Gastroesophageal sphincter (tissue), 3 donors: Measurements from ENCODE around the gene AP2A2.

ENCODE experiments used
- EP300 ChIP-seq: sonication (generic); formaldehyde crosslinking; IDR thresholded peaks from one replicate; pipeline ENCODE4 v1.6.1; 2017; ENCODE audit warnings: antibody characterized with exemption, mild to moderate bottlenecking
- TF ChIP-seq, protein P1 (sequence below), 4 experiments: fragments of 200-600 bp in 2 of 4; fragments of 450-650 bp in 2 of 4; sonication (generic) in 1 of 4; IDR thresholded peaks; one replicate each; pipeline ENCODE4 v1.5.1; 2017 to 2019; ENCODE audit warnings: antibody characterized with exemption in 4 of 4, mild to moderate bottlenecking in 2 of 4, moderate library complexity in 2 of 4

DNA sequence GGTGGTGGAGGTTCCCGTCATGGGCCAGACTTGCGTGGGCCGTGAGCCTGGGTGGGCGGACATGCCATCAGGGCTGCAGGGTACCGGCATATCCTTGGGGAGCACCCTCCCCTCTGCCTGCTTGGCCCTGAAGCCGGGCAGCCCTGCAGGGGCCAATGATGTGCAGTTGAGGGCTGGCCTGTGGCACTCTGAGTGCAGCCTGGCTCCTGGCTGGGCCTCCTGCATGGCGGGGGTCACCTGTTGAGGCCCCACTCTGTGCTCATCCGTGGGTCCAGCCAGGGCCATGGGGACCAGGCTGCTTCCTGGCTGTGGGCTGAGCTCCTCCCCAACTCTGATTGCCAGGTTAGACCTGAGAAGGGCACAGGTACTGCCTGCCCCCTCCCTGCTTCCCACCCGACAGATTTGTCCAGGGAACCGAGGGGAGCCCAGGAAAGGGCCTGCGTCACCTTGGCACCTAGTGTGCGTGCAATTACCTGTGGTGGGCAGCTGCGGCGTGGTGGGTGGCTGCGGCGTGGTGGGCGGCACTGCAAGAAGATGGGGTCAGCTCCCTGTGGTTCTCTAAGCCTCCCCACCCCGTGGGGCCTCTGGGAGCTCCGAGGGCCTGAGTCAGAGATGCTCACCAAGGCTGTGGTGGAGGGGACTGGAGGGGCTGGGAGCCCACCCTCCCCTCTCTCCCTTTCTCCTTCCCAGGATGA lies 94.7 kb downstream of the AP2A2 start:
- TF ChIP-seq, protein P1, sequence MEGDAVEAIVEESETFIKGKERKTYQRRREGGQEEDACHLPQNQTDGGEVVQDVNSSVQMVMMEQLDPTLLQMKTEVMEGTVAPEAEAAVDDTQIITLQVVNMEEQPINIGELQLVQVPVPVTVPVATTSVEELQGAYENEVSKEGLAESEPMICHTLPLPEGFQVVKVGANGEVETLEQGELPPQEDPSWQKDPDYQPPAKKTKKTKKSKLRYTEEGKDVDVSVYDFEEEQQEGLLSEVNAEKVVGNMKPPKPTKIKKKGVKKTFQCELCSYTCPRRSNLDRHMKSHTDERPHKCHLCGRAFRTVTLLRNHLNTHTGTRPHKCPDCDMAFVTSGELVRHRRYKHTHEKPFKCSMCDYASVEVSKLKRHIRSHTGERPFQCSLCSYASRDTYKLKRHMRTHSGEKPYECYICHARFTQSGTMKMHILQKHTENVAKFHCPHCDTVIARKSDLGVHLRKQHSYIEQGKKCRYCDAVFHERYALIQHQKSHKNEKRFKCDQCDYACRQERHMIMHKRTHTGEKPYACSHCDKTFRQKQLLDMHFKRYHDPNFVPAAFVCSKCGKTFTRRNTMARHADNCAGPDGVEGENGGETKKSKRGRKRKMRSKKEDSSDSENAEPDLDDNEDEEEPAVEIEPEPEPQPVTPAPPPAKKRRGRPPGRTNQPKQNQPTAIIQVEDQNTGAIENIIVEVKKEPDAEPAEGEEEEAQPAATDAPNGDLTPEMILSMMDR (IDR thresholded peaks at IDR 0.05): no peak
- no peak for TF ChIP-seq EP300
